HT1080 (cell line): ENCODE measurements around the gene DEDD2. TPM values are rescaled to one million over a fixed set of nuclear protein-coding genes. Genes with fewer than 3 reads are reported as not detected.

ENCODE experiments used
- DNase-seq: peaks from one replicate; pipeline ENCODE4 v3.0.0-alpha.2; 2015; ENCODE audit warnings: low read depth
- total RNA-seq: library from RNA; depleted of rRNA; stranded (reverse); fragments of >200 nt; shearing (Covaris generic); gene quantifications from 2 replicates; pipeline ENCODE4 v1.2.3, GENCODE V29; 2014

Gene DEDD2
- total RNA-seq, 1 experiment from 2014 or later = 38.2 TPM

GRCh38 chr19:42200116-42200715 lies 17.3 kb downstream of the DEDD2 start:
- no peak for DNase-seq

- DNase-seq = no peak
Measured at GRCh38 chr19:42199440-42200115, 17.9 kb downstream of the DEDD2 start.

GRCh38 chr19:42198676-42199439 lies 18.6 kb downstream of the DEDD2 start:
- DNase-seq = no peak

- no peak for DNase-seq
Measured at GRCh38 chr19:42197375-42197817, 20.1 kb downstream of the DEDD2 start.

GRCh38 chr19:42196011-42197001 lies 21.2 kb downstream of the DEDD2 start:
- no peak for DNase-seq

GRCh38 chr19:42193706-42194105 lies 23.8 kb downstream of the DEDD2 start:
- DNase-seq = no peak

GRCh38 chr19:42193294-42193693 lies 24.2 kb downstream of the DEDD2 start:
- DNase-seq = no peak

GRCh38 chr19:42191855-42192254 lies 25.6 kb downstream of the DEDD2 start:
- peak; percentile 90 for DNase-seq

- no peak for DNase-seq
Measured at GRCh38 chr19:42191330-42191729, 26.1 kb downstream of the DEDD2 start.

- no peak for DNase-seq
Measured at GRCh38 chr19:42189133-42189532, 28.3 kb downstream of the DEDD2 start.

GRCh38 chr19:42188665-42189064 lies 28.8 kb downstream of the DEDD2 start:
- no peak for DNase-seq

- peak; percentile 67 for DNase-seq
Measured at GRCh38 chr19:42185277-42185676, 32.2 kb downstream of the DEDD2 start.

GRCh38 chr19:42184401-42184861 lies 33.0 kb downstream of the DEDD2 start:
- peak; percentile 81 for DNase-seq

- DNase-seq = no peak
Measured at GRCh38 chr19:42178791-42179674, 38.4 kb downstream of the DEDD2 start.

- DNase-seq = no peak
Measured at GRCh38 chr19:42177686-42178019, 39.8 kb downstream of the DEDD2 start.

- peak; percentile 77 for DNase-seq
Measured at GRCh38 chr19:42176990-42177685, 40.3 kb downstream of the DEDD2 start.

- no peak for DNase-seq
Measured at GRCh38 chr19:42176649-42176989, 40.9 kb downstream of the DEDD2 start.

- no peak for DNase-seq
Measured at GRCh38 chr19:42175952-42176648, 41.4 kb downstream of the DEDD2 start.
